Suprapubic skin (tissue), 4 donors: ENCODE measurements around the gene ZNF281. TPM values are rescaled to one million over a fixed set of nuclear protein-coding genes. Genes with fewer than 3 reads are reported as not detected.

Experiments used
- DNase-seq, 2 donors: peaks; one replicate each; pipeline ENCODE4 v3.0.0-alpha.2; 2019; ENCODE audit warnings: low spot score in 2 of 2
- H3K27ac ChIP-seq: fragments of 200-600 bp; sonication (generic); one replicate; pipeline ENCODE4 v1.5.1; 2019
- H3K27me3 ChIP-seq: fragments of 200-600 bp; sonication (generic); one replicate; pipeline ENCODE4 v1.5.1; 2019
- H3K36me3 ChIP-seq: fragments of 200-600 bp; sonication (generic); one replicate; pipeline ENCODE4 v1.5.1; 2019
- H3K4me1 ChIP-seq: fragments of 200-600 bp; sonication (generic); one replicate; pipeline ENCODE4 v1.5.1; 2019
- H3K4me3 ChIP-seq: fragments of 200-600 bp; sonication (generic); one replicate; pipeline ENCODE4 v1.5.1; 2019; ENCODE audit warnings: mild to moderate bottlenecking
- H3K9me3 ChIP-seq: fragments of 200-600 bp; sonication (generic); one replicate; pipeline ENCODE4 v1.5.1; 2019
- CTCF ChIP-seq, 2 donors: fragments of 200-600 bp in 1 of 2; fragments of 450-650 bp in 1 of 2; sonication (generic) in 1 of 2; IDR thresholded peaks; one replicate each; pipeline ENCODE4 v1.5.1; 2016 to 2019; ENCODE audit warnings: antibody characterized with exemption in 2 of 2, mild to moderate bottlenecking in 1 of 2, moderate library complexity in 1 of 2
- EP300 ChIP-seq: sonication (generic); formaldehyde crosslinking; IDR thresholded peaks from one replicate; pipeline ENCODE4 v1.6.1; 2017; ENCODE audit warnings: antibody characterized with exemption
- POLR2A ChIP-seq, 2 donors: fragments of 450-650 bp; IDR thresholded peaks; one replicate each; pipeline ENCODE4 v1.6.1; 2017; ENCODE audit warnings: antibody characterized with exemption in 2 of 2, mild to moderate bottlenecking in 2 of 2, moderate library complexity in 2 of 2
- POLR2AphosphoS5 ChIP-seq, 3 donors: sonication (generic); formaldehyde crosslinking; IDR thresholded peaks; one replicate each; pipeline ENCODE4 v1.6.1; 2017; ENCODE audit warnings: antibody characterized with exemption in 3 of 3
- WGBS: methylation state at CpG from one replicate; pipeline ENCODE4 v1.1.5; 2018; 5-methylcytosine and 5-hydroxymethylcytosine counted together
- total RNA-seq, 4 donors: library from RNA; depleted of rRNA; stranded (reverse); fragments of >200 nt; gene quantifications; one replicate each; pipeline ENCODE4 v1.1.0, GENCODE V29; 2016

ZNF281 gene
- total RNA-seq, 4 donors from 2014 or later: 4.5 to 9.4 (median 8.2) TPM

GRCh38 chr1:200453553-200453905 is 43.7 kb upstream of the ZNF281 start:
- no peaks in the 10 kb centered on the region for H3K36me3 ChIP-seq
- no peak overlapping the region for H3K4me3 ChIP-seq
- H3K4me1 ChIP-seq: no peaks in the 10 kb centered on the region
- 79% methylated on average over 3 of the region's 3 CpGs for WGBS
- H3K27me3 ChIP-seq: no peaks in the 10 kb centered on the region
- DNase-seq: no peak
- TF ChIP-seq POLR2A (IDR thresholded peaks at IDR 0.05): no peak
- TF ChIP-seq POLR2AphosphoS5 (IDR thresholded peaks at IDR 0.05): no peak
- no peak for TF ChIP-seq CTCF (IDR thresholded peaks at IDR 0.05)
- no peak for TF ChIP-seq EP300
- no peaks in the 10 kb centered on the region for H3K9me3 ChIP-seq
- H3K27ac ChIP-seq: no peak overlapping the region

DNA sequence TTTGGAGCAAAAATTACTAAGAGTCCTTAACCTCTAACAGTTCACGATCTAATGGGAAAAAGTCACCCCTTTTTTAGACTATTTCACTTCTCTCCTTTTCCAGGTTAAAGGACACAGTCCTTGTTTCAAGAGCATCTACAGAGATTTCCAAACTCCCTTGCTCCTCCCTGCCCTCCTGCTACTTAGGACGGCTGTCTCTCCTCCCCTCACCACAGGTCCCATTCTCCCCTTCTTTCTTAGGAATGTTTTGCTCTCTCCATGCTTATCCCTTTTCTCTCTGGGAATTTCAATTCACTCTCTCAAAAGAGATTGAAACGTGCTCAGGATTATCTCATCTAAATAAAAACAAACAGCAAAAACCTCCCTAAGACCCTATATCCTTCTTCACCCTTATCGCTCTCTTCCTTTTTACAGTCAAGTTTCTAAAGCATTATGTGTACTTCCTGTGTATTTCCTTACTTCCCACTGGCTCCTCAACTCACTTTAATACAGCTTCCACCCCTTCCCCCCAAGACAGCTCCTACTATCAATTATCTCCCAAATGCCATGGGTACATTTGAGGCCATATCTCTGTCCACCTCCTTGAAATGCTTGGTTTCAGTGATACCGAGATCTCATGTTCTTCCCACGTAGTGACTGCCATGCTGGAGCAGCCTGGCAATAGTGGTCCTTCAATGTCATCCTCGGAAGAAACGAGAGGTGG is 43.2 kb upstream of the ZNF281 start:
- no peaks in the 10 kb centered on the region for H3K27me3 ChIP-seq
- no peak overlapping the region for H3K4me3 ChIP-seq
- no peaks in the 10 kb centered on the region for H3K9me3 ChIP-seq
- TF ChIP-seq POLR2A (IDR thresholded peaks at IDR 0.05) (no peak), CTCF (IDR thresholded peaks at IDR 0.05) (no peak), EP300 (no peak), POLR2AphosphoS5 (IDR thresholded peaks at IDR 0.05) (no peak)
- no peak overlapping the region for H3K27ac ChIP-seq
- 79% methylated on average over 8 of the region's 8 CpGs for WGBS
- H3K36me3 ChIP-seq: no peaks in the 10 kb centered on the region
- no peak for DNase-seq
- H3K4me1 ChIP-seq: no peaks in the 10 kb centered on the region

- no peaks in the 10 kb centered on the region for H3K4me1 ChIP-seq
- WGBS: 72% methylated on average over 6 of the region's 6 CpGs
- no peak for DNase-seq
- H3K27ac ChIP-seq: no peak overlapping the region
- H3K9me3 ChIP-seq: no peaks in the 10 kb centered on the region
- no peak overlapping the region for H3K4me3 ChIP-seq
- no peaks in the 10 kb centered on the region for H3K27me3 ChIP-seq
- TF ChIP-seq POLR2A (IDR thresholded peaks at IDR 0.05): no peak
- TF ChIP-seq POLR2AphosphoS5 (IDR thresholded peaks at IDR 0.05): no peak
- no peak for TF ChIP-seq CTCF (IDR thresholded peaks at IDR 0.05)
- TF ChIP-seq EP300: no peak
- no peaks in the 10 kb centered on the region for H3K36me3 ChIP-seq
Measured at GRCh38 chr1:200448034-200448762, 38.4 kb upstream of the ZNF281 start.

DNA sequence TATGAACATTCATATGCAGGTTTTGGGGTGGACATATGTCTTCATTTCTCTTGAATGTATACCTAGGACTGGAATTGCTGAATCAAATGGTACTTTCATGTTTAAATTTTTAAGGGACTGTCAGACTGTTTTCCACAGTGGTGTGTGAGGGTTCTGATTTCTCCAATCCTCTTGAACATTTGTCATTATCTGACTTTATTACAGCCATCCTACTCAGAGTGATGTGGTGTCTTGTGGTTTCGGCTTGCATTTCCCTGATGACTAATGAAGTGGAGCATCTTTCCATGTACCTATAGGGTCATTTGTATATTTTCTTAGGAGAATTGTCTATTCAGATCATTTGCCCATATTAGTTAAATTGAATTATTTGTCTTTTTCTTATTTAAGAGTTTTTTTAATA is 35.4 kb upstream of the ZNF281 start:
- H3K27me3 ChIP-seq: no peaks in the 10 kb centered on the region
- TF ChIP-seq POLR2AphosphoS5 (IDR thresholded peaks at IDR 0.05): no peak
- TF ChIP-seq CTCF (IDR thresholded peaks at IDR 0.05): no peak
- no peak for TF ChIP-seq POLR2A (IDR thresholded peaks at IDR 0.05)
- TF ChIP-seq EP300: no peak
- DNase-seq: no peak
- 95% methylated on average over 1 of the region's 1 CpG for WGBS
- no peak overlapping the region for H3K27ac ChIP-seq
- no peaks in the 10 kb centered on the region for H3K4me1 ChIP-seq
- H3K4me3 ChIP-seq: no peak overlapping the region
- no peaks in the 10 kb centered on the region for H3K36me3 ChIP-seq
- H3K9me3 ChIP-seq: no peaks in the 10 kb centered on the region

DNA sequence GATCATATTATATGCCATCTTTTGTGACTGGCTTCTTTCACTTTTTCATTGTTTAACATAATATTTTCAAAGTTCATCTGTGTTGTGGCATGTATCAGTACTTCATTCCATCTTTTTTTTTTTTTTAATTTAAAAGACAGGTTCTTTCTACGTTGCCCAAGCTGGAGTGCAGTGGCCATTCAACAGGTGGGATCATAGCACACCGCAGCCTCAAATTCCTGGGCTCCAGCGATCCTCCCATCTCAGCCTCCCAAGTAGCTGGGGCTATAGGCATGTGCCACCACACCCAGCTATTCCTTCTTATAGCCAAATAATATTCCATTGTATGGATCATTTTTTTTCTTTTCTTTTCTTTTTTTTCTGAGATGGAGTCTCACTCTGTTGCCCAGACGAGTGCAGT is 34.6 kb upstream of the ZNF281 start:
- 86% methylated on average over 4 of the region's 4 CpGs for WGBS
- TF ChIP-seq CTCF (IDR thresholded peaks at IDR 0.05) (no peak), POLR2A (IDR thresholded peaks at IDR 0.05) (no peak), POLR2AphosphoS5 (IDR thresholded peaks at IDR 0.05) (no peak), EP300 (no peak)
- DNase-seq: no peak
- no peak overlapping the region for H3K4me3 ChIP-seq
- H3K27me3 ChIP-seq: no peaks in the 10 kb centered on the region
- no peaks in the 10 kb centered on the region for H3K36me3 ChIP-seq
- no peaks in the 10 kb centered on the region for H3K9me3 ChIP-seq
- H3K27ac ChIP-seq: no peak overlapping the region
- no peaks in the 10 kb centered on the region for H3K4me1 ChIP-seq
